NCI-H2081 treated with DMSO at 0.1 percent for 48 hours (cell line): Measurements from ENCODE around the gene AQR.
"Not testable (repeated sequence)": the region's sequence is repeated elsewhere in the genome, so short reads cannot be mapped to it uniquely, and the experiment has no call there.

Experiments used
- DNase-seq: peaks from one replicate; lab custom pipeline; 2025; lab: John Stamatoyannopoulos, UW

Gene AQR

GRCh38 chr15:34969340-34970097 is at the start of gene AQR:
Gene AQR (minus strand): TSS chr15:34969742. CDS start chr15:34969613, 129 bp downstream.
- DNase-seq: peak; percentile 93

GRCh38 chr15:35014241-35014640 is 44.7 kb upstream of the AQR start:
- no peak for DNase-seq

GRCh38 chr15:35013370-35013769 is 43.8 kb upstream of the AQR start:
- DNase-seq: no peak

GRCh38 chr15:35007397-35007796 is 37.9 kb upstream of the AQR start:
- no peak for DNase-seq

GRCh38 chr15:35005933-35006332 is 36.4 kb upstream of the AQR start:
- no peak for DNase-seq

GRCh38 chr15:35003928-35004327 is 34.4 kb upstream of the AQR start:
- no peak for DNase-seq

GRCh38 chr15:35000511-35000910 is 31.0 kb upstream of the AQR start:
- no peak for DNase-seq

GRCh38 chr15:34999906-35000305 is 30.4 kb upstream of the AQR start:
- DNase-seq: no peak

GRCh38 chr15:34994925-34995324 is 25.4 kb upstream of the AQR start:
- DNase-seq: no peak

GRCh38 chr15:34993877-34994276 is 24.3 kb upstream of the AQR start:
- DNase-seq: no peak

- no peak for DNase-seq
Measured at GRCh38 chr15:34993412-34993811, 23.9 kb upstream of the AQR start.

GRCh38 chr15:34988027-34988902 is 18.7 kb upstream of the AQR start, which contains the start of gene ZNF770:
Gene ZNF770 (minus strand): TSS chr15:34988287. CDS start chr15:34983434, 4,853 bp downstream.
- DNase-seq: peak; percentile 37

GRCh38 chr15:34987609-34988026 is 18.1 kb upstream of the AQR start:
- DNase-seq: no peak

GRCh38 chr15:34986771-34987480 is 17.4 kb upstream of the AQR start:
- DNase-seq: no peak

- no peak for DNase-seq
Measured at GRCh38 chr15:34986326-34986725, 16.8 kb upstream of the AQR start.

GRCh38 chr15:34984889-34985630 is 15.5 kb upstream of the AQR start:
- no peak for DNase-seq

GRCh38 chr15:34976743-34977142 is 7.2 kb upstream of the AQR start:
- no peak for DNase-seq

- DNase-seq: no peak
Measured at GRCh38 chr15:34976073-34976472, 6.5 kb upstream of the AQR start.

- DNase-seq: no peak
Measured at GRCh38 chr15:34973512-34973911, 4.0 kb upstream of the AQR start.

GRCh38 chr15:34970098-34970643 is 629 bp upstream of the AQR start:
- DNase-seq: not testable (repeated sequence)

GRCh38 chr15:34964277-34964676 is 5.3 kb downstream of the AQR start:
- DNase-seq: no peak
